KOPT-K1 (cell line): ENCODE measurements around the gene HCN1.
"Not testable (repeated sequence)": the region's sequence is repeated elsewhere in the genome, so short reads cannot be mapped to it uniquely, and the experiment has no call there.

Experiments
- H3K27ac ChIP-seq: fragments of 200-600 bp; sonication (generic); 2 replicates; pipeline ENCODE4 v1.5.1; 2016; ENCODE audit warnings: antibody characterized with exemption, mild to moderate bottlenecking, low read depth, low read length; ENCODE audit not compliant: poor library complexity, severe bottlenecking
- H3K36me3 ChIP-seq: fragments of 200-600 bp; sonication (generic); 2 replicates; pipeline ENCODE4 v1.5.1; 2017; ENCODE audit warnings: antibody characterized with exemption, mild to moderate bottlenecking, low read length, moderate library complexity; ENCODE audit not compliant: insufficient read depth
- H3K9me3 ChIP-seq: fragments of 200-600 bp; sonication (generic); 2 replicates; pipeline ENCODE4 v1.5.1; 2017; ENCODE audit warnings: antibody characterized with exemption, low read length, mild to moderate bottlenecking; ENCODE audit not compliant: insufficient read depth, poor library complexity, severe bottlenecking

HCN1 gene

DNA sequence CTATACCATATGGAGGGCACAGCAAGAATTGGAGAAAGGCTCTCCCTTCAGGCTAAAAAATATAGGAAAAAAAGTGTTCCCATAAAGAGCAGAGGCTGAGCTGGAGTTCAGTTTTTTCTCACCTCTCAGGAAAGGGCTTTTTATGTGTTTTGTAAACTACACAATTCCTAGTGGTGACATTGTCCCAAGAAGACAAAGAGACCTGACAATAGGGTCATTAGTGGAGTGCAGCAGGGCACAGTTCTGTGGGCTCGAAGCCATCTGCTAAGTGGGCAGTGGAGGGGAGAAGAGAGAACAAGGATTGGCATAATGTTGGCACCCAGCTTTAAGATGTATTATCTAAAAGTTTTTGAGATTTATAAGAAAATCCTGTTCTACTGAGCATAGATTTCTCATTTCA lies 162.5 kb downstream of the HCN1 start:
- Histone ChIP-seq H3K36me3 (no peaks in the 10 kb centered on the region), H3K9me3 (no peaks in the 10 kb centered on the region), H3K27ac (no peak overlapping the region)

GRCh38 chr5:45532826-45533624 lies 163.2 kb downstream of the HCN1 start:
- Histone ChIP-seq H3K9me3 (no peaks in the 10 kb centered on the region), H3K27ac (no peak overlapping the region), H3K36me3 (no peaks in the 10 kb centered on the region)

GRCh38 chr5:45521067-45521466 lies 175.1 kb downstream of the HCN1 start:
- no peaks in the 10 kb centered on the region for H3K9me3 ChIP-seq
- no peak overlapping the region for H3K27ac ChIP-seq
- H3K36me3 ChIP-seq, result no peaks in the 10 kb centered on the region

DNA sequence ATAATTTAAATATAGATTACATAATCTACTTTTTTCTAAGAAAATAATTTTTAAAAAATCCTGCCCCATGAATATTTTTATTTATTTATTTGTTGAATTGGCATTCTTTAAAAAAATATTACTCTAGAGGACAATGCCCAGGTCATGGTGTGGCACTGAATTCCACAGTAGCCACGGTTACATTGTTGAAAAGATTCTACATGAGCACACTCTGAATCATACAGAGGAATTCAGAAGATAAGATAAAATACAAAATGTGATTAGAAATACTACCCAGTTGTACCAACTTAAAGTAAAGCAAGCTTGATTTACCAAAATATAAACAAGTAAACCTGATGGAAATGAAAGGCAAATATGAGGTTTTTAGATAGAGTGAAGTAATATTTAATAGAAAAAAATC lies 183.7 kb downstream of the HCN1 start:
- Histone ChIP-seq H3K27ac (no peak overlapping the region), H3K36me3 (no peaks in the 10 kb centered on the region), H3K9me3 (no peaks in the 10 kb centered on the region)

GRCh38 chr5:45509371-45509770 lies 186.8 kb downstream of the HCN1 start:
- Histone ChIP-seq H3K9me3 (no peaks in the 10 kb centered on the region), H3K36me3 (no peaks in the 10 kb centered on the region), H3K27ac (no peak overlapping the region)

GRCh38 chr5:45508135-45508534 lies 188.0 kb downstream of the HCN1 start:
- Histone ChIP-seq H3K9me3 (no peaks in the 10 kb centered on the region), H3K27ac (no peak overlapping the region), H3K36me3 (no peaks in the 10 kb centered on the region)

DNA sequence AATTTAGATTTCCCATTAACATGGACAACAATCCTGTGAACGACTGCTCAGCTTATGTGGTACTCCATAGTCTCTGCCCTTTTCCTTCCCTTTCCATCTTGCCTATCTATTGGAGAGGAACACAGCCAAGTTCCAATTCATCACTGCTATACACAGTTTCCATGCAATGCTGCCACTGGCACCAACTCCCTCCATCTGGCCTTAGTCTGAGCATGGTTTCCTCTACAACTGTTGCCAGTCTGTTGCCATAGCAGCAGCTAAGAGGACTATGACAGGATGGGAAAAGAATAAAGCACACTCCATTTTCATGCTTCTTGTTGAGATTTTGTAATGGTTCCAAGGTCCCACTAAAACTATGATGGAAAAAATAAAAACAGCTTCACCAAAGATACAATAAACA lies 189.0 kb downstream of the HCN1 start:
- Histone ChIP-seq H3K9me3 (no peaks in the 10 kb centered on the region), H3K36me3 (no peaks in the 10 kb centered on the region), H3K27ac (no peak overlapping the region)

GRCh38 chr5:45499006-45499405 lies 197.2 kb downstream of the HCN1 start:
- not testable (repeated sequence) for H3K9me3 ChIP-seq, H3K36me3 ChIP-seq, H3K27ac ChIP-seq

- Histone ChIP-seq H3K27ac (no peak overlapping the region), H3K9me3 (no peaks in the 10 kb centered on the region), H3K36me3 (no peaks in the 10 kb centered on the region)
Measured at GRCh38 chr5:45491368-45491767, 204.8 kb downstream of the HCN1 start.

DNA sequence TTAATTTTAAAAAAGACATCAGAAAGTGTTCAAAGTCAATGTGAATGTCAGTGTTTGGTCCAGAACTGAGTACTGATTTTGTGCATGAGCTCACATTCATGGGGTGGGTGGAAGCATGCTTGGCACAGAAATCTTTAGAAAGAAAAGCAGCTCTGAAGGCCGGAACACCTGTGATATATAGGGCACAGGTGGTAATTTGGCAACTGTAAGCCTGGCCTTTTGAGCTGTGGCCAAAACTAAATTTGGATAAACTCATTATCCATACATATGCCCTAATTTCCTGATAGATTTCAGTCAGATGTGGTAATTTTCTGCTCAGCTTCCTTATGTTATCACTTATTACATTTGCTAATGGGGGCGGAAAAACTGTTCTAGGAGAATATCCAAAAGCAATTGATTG lies 211.4 kb downstream of the HCN1 start:
- Histone ChIP-seq H3K36me3 (no peaks in the 10 kb centered on the region), H3K9me3 (no peaks in the 10 kb centered on the region), H3K27ac (no peak overlapping the region)

GRCh38 chr5:45454114-45454513 lies 242.1 kb downstream of the HCN1 start:
- Histone ChIP-seq H3K9me3 (no peaks in the 10 kb centered on the region), H3K36me3 (no peaks in the 10 kb centered on the region), H3K27ac (no peak overlapping the region)

DNA sequence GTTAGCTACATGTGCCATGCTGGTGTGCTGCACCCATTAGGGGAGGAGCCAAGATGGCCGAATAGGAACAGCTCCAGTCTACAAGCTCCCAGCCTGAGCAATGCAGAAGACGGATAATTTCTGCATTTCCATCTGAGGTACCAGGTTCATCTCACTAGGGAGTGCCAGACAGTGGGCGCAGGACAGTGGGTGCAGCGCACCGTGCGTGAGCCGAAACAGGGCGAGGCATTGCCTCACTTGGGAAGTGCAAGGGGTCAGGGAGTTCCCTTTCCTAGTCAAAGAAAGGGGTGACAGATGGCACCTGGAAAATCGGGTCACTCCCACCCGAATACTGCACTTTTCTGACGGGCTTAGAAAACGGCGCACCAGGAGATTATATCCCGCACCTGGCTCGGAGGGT lies 251.3 kb downstream of the HCN1 start:
- H3K9me3 ChIP-seq, result not testable (repeated sequence)

GRCh38 chr5:45440466-45440865 lies 255.7 kb downstream of the HCN1 start:
- no peaks in the 10 kb centered on the region for H3K9me3 ChIP-seq
- H3K36me3 ChIP-seq, result no peaks in the 10 kb centered on the region
- no peak overlapping the region for H3K27ac ChIP-seq

More for the DNA sequence above, 251.3 kb downstream of the HCN1 start:
- not testable (repeated sequence) for H3K36me3 ChIP-seq, H3K27ac ChIP-seq

DNA sequence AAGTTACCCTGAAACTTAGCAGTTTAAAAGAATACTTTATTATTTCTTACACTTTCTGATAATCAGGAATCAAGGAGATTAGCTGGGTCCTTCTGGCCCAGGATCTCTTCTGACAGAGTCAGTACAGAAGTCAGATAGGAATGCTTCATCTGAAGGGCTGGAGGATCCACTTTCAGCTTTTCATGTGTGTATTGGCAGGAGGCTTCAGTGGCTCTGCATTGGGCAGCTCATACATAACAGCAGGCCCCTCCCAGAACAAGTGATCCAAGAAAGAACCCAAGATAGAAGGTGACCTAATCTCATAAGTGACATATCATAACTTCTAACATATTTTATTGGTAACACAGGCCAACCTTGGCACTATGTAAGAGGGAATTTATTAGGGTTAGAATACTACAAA lies 258.4 kb downstream of the HCN1 start:
- H3K27ac ChIP-seq, result no peak overlapping the region
- no peaks in the 10 kb centered on the region for H3K36me3 ChIP-seq
- H3K9me3 ChIP-seq, result no peaks in the 10 kb centered on the region

DNA sequence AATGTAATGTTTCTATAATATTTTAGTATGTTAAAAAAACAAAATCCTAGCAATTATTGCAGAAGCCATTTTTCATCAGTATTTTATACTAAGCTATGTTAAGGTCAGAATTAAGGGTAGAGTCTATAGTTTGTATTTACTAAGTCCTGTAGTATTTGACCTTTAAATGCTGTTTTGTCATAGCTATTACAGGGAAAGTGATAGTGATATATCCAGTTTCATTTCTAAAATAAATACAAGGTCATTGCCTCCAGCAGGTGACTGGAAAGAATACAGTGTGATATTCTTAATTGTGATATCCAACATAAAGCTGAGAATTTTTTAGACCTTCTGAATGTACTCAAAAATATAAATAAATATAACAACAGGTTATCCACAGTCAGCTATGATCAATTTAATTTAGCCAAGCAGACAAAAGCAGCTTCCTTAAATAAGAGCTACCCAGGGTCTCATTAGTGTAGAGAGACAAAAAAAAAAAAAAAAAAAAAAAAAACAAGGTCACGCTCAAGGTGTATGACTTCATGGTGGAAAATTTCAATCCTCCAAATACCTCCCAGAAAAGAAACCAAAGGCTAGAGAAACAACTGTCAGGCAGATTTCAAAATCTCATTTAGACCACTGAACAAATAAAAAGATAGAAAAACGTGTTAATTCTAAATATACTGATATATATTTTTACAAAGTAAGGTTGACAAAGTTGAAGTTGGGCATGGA lies 278.7 kb downstream of the HCN1 start:
- Histone ChIP-seq H3K27ac (no peak overlapping the region), H3K9me3 (no peaks in the 10 kb centered on the region), H3K36me3 (no peaks in the 10 kb centered on the region)
